ENCODE measurements around the gene FAM177B. TPM values are rescaled to one million over a fixed set of nuclear protein-coding genes. Genes with fewer than 3 reads are reported as not detected.
"Not testable (repeated sequence)": the region's sequence is repeated elsewhere in the genome, so short reads cannot be mapped to it uniquely, and the experiment has no call there.

Gene FAM177B
- total RNA-seq, 1 experiment from 2014 or later = not detected

GRCh38 chr1:222739929-222740328 is 2.9 kb downstream of the FAM177B start:
- no peak for DNase-seq (ENCODE audit: low spot score)

- not testable (repeated sequence) for DNase-seq (ENCODE audit: low spot score)
Observed at GRCh38 chr1:222741630-222742457, 4.8 kb downstream of the FAM177B start.

- DNase-seq (ENCODE audit: low spot score) = no peak
Observed at GRCh38 chr1:222749927-222750326, 12.9 kb downstream of the FAM177B start.

GRCh38 chr1:222750651-222751050 is 13.6 kb downstream of the FAM177B start:
- no peak for DNase-seq (ENCODE audit: low spot score)

GRCh38 chr1:222751255-222751654 is 14.3 kb downstream of the FAM177B start:
- no peak for DNase-seq (ENCODE audit: low spot score)

GRCh38 chr1:222754366-222755139 is 17.6 kb downstream of the FAM177B start:
- DNase-seq (ENCODE audit: low spot score) = no peak

- DNase-seq (ENCODE audit: low spot score) = no peak
Observed at GRCh38 chr1:222757646-222758268, 20.8 kb downstream of the FAM177B start.

GRCh38 chr1:222759451-222760035 is 22.5 kb downstream of the FAM177B start:
- no peak for DNase-seq (ENCODE audit: low spot score)

GRCh38 chr1:222761083-222761482 is 24.1 kb downstream of the FAM177B start:
- DNase-seq (ENCODE audit: low spot score) = no peak

GRCh38 chr1:222762178-222762577 is 25.2 kb downstream of the FAM177B start:
- not testable (repeated sequence) for DNase-seq (ENCODE audit: low spot score)

- no peak for DNase-seq (ENCODE audit: low spot score)
Observed at GRCh38 chr1:222767152-222767571, 30.2 kb downstream of the FAM177B start.

GRCh38 chr1:222768592-222768991 is 31.6 kb downstream of the FAM177B start:
- DNase-seq (ENCODE audit: low spot score) = no peak

- DNase-seq (ENCODE audit: low spot score) = no peak
Observed at GRCh38 chr1:222769181-222769580, 32.2 kb downstream of the FAM177B start.

GRCh38 chr1:222769971-222770620 is 33.1 kb downstream of the FAM177B start:
- DNase-seq (ENCODE audit: low spot score) = no peak

GRCh38 chr1:222772996-222773379 is 36.0 kb downstream of the FAM177B start:
- no peak for DNase-seq (ENCODE audit: low spot score)

GRCh38 chr1:222777463-222777862 is 40.5 kb downstream of the FAM177B start:
- DNase-seq (ENCODE audit: low spot score) = no peak

GRCh38 chr1:222777977-222778376 is 41.0 kb downstream of the FAM177B start:
- no peak for DNase-seq (ENCODE audit: low spot score)

GRCh38 chr1:222781251-222781650 is 44.2 kb downstream of the FAM177B start:
- no peak for DNase-seq (ENCODE audit: low spot score)

GRCh38 chr1:222783051-222783450 is 46.0 kb downstream of the FAM177B start:
- no peak for DNase-seq (ENCODE audit: low spot score)

- no peak for DNase-seq (ENCODE audit: low spot score)
Observed at GRCh38 chr1:222784371-222784770, 47.4 kb downstream of the FAM177B start.

- DNase-seq (ENCODE audit: low spot score) = no peak
Observed at GRCh38 chr1:222784916-222785315, 47.9 kb downstream of the FAM177B start.
